HepG2 (cell line): ENCODE results near the gene CLN6. TPM values are rescaled to one million over a fixed set of nuclear protein-coding genes. Genes with fewer than 3 reads are reported as not detected.
A peak's percentile ranks its signal among the peaks of the same experiment; 100 is the strongest.

Experiments
- ATAC-seq: fragments of 200-7000 bp; cut with Tn5 transposase; 3 replicates; pipeline ENCODE4 v1.9.1; 2020; ENCODE audit warnings: mild to moderate bottlenecking, moderate library complexity
- BruUV-seq: library from RNA; stranded (reverse); fragments of 400-500 nt; replicated peaks from 2 replicates; lab custom pipeline; 2021; lab: Mats Ljungman, UMichigan
- CTCF ChIA-PET: fragments of 300-600 bp; formaldehyde crosslinking; extraction: SDS; loops from one replicate; lab custom pipeline; 2021; ENCODE audit warnings: low total read pairs, inconsistent platforms, low intra/inter-chr PET ratio; lab: Yijun Ruan, JAX
- POLR2A ChIA-PET: fragments of 350-600 bp; sonication (Branson Sonifier 250); formaldehyde crosslinking; loops from one replicate; lab custom pipeline; 2020; ENCODE audit warnings: antibody characterized with exemption, inconsistent platforms; lab: Yijun Ruan, JAX
- DNase-seq: peaks from one replicate; pipeline ENCODE4 v3.0.0-alpha.2; 2015; ENCODE audit warnings: low spot score
- FAIRE-seq: peaks from 3 replicates; lab custom pipeline; 2011; peaks lifted over from hg19 to GRCh38; lab: Jason Lieb, UNC
- H2AFZ ChIP-seq: one replicate; pipeline ENCODE4 v1.6.1; 2011; ENCODE audit warnings: low read length, inconsistent platforms
- H3K27ac ChIP-seq: fragments of 300-600 bp; 3 replicates; pipeline ENCODE4 v1.8.0; 2011; ENCODE audit warnings: mixed run types, mild to moderate bottlenecking, mixed read lengths, low read length, inconsistent platforms; ENCODE audit not compliant: insufficient read depth; ENCODE audit errors: extremely low read length
- H3K27me3 ChIP-seq, 2 experiments: fragments of 200-600 bp in 1 of 2; 2 replicates in 1 of 2; 3 replicates in 1 of 2; pipeline versions ENCODE4 v1.6.0 to v1.8.0; 2011; ENCODE audit warnings: low read length in 2 of 2, mild to moderate bottlenecking in 2 of 2, moderate library complexity in 2 of 2, inconsistent platforms in 1 of 2; ENCODE audit not compliant: insufficient read depth in 2 of 2, control insufficient read depth in 1 of 2
- H3K36me3 ChIP-seq, 2 experiments: fragments of 200-600 bp in 1 of 2; replicated peaks in 1 of 2; 2 replicates in 1 of 2; 3 replicates in 1 of 2; pipeline versions ENCODE4 v1.5.1 to v1.8.0; 2011; ENCODE audit warnings: low read length in 2 of 2, inconsistent platforms in 1 of 2; ENCODE audit not compliant: insufficient read depth in 2 of 2, control insufficient read depth in 1 of 2
- H3K4me1 ChIP-seq: 2 replicates; pipeline ENCODE4 v1.5.1; 2012; ENCODE audit warnings: low read length, inconsistent platforms; ENCODE audit not compliant: insufficient read depth
- H3K4me2 ChIP-seq: 2 replicates; pipeline ENCODE4 v1.6.0; 2011; ENCODE audit warnings: low read depth, low read length, inconsistent platforms
- H3K4me3 ChIP-seq, 3 experiments: fragments of 200-600 bp in 1 of 3; sonication (generic), shearing (Covaris generic) in 1 of 3; replicated peaks in 1 of 3; 2 replicates each; pipeline ENCODE4 v1.5.1; 2011 to 2016; ENCODE audit warnings: low read length in 3 of 3, inconsistent platforms in 2 of 3, low read depth in 2 of 3, mild to moderate bottlenecking in 2 of 3, control low read depth in 1 of 3, mixed read lengths in 1 of 3; ENCODE audit not compliant: insufficient read depth in 1 of 3
- H3K79me2 ChIP-seq: one replicate; pipeline ENCODE4 v1.6.1; 2011; ENCODE audit warnings: low read length, inconsistent platforms; ENCODE audit not compliant: insufficient read depth
- H3K9ac ChIP-seq: 2 replicates; pipeline ENCODE4 v1.6.0; 2011; ENCODE audit warnings: mild to moderate bottlenecking, low read depth, low read length, inconsistent platforms; ENCODE audit not compliant: insufficient read depth
- H3K9me3 ChIP-seq: 2 replicates; pipeline ENCODE4 v1.5.1; 2012; ENCODE audit warnings: mild to moderate bottlenecking, low read length
- H4K20me1 ChIP-seq: 2 replicates; pipeline ENCODE4 v1.6.0; 2011; ENCODE audit warnings: inconsistent platforms, mild to moderate bottlenecking, low read length, moderate library complexity; ENCODE audit not compliant: insufficient read depth
- KDM2A ChIP-seq: sonication (generic); formaldehyde crosslinking; IDR thresholded peaks from 2 replicates; pipeline ENCODE4 v1.4.0; 2020; ENCODE audit warnings: low read depth, missing genetic modification reagents, borderline replicate concordance
- NR2F1 ChIP-seq, 2 experiments: fragments of 450-650 bp in 1 of 2; formaldehyde crosslinking in 1 of 2; IDR thresholded peaks; 2 replicates each; pipeline versions ENCODE4 v1.5.0 to v1.6.1; 2016 to 2020; ENCODE audit warnings: mild to moderate bottlenecking in 1 of 2, missing compliant biosample characterization in 1 of 2, missing genetic modification reagents in 1 of 2, moderate library complexity in 1 of 2
- RAD51 ChIP-seq: fragments of 450-650 bp; IDR thresholded peaks from 2 replicates; pipeline ENCODE4 v1.6.1; 2016; ENCODE audit warnings: borderline replicate concordance
- RBM39 ChIP-seq: fragments of 200-400 bp; formaldehyde crosslinking; IDR thresholded peaks from one replicate; pipeline ENCODE4 v1.6.1; 2018; ENCODE audit warnings: antibody characterized with exemption, mild to moderate bottlenecking, low read depth, low read length; ENCODE audit not compliant: poor library complexity, severe bottlenecking
- RXRA ChIP-seq: sonication (generic); formaldehyde crosslinking; IDR thresholded peaks from 2 replicates; pipeline ENCODE4 v1.5.1; 2020; ENCODE audit warnings: missing genetic modification reagents
- ZBTB21 ChIP-seq: sonication (generic); formaldehyde crosslinking; IDR thresholded peaks from 2 replicates; pipeline ENCODE4 v1.4.0; 2020; ENCODE audit warnings: missing genetic modification reagents
- WGBS: methylation state at CpG from one replicate; pipeline ENCODE4 v1.1.6; 2017; ENCODE audit warnings: low lambda C conversion rate; 5-methylcytosine and 5-hydroxymethylcytosine counted together
- in situ Hi-C: cut with HindIII; loops from 2 replicates; pipeline ENCODE4 v1.10.0; 2017; ENCODE audit warnings: low pct_unique_long_range_greater_than_20kb; ENCODE audit not compliant: extremely low pct_ligation_motif_present
- intact Hi-C: fragments of 100-400 bp; cut with micrococcal nuclease; formaldehyde crosslinking; loops from one replicate; pipeline ENCODE4 v1.10.0; 2022; ENCODE audit not compliant: unreplicated experiment
- polyA plus RNA-seq, 8 experiments: library from polyadenylated mRNA; depleted of rRNA in 3 of 8; stranded (reverse) in 7 of 8; unstranded in 1 of 8; fragments of >200 nt; fragmentation: Illumina TruSeq in 4 of 8; extraction: Trizol in 4 of 8; gene quantifications; 2 replicates each; pipeline versions ENCODE4 v1.2.1 to v1.2.3, GENCODE V29; 2011 to 2016; ENCODE audit warnings: low read depth in 4 of 8, missing spikeins in 1 of 8, mixed read lengths in 1 of 8; ENCODE audit not compliant: insufficient read depth in 1 of 8
- total RNA-seq, 5 experiments: library from RNA; depleted of rRNA; stranded (reverse); fragments of >200 nt; fragmentation: Illumina TruSeq; extraction: Trizol; gene quantifications; 2 replicates each; pipeline ENCODE4 v1.2.3, GENCODE V29; 2016; ENCODE audit warnings: low read depth in 1 of 5
- TF ChIP-seq, protein P1 (sequence below): sonication (generic); formaldehyde crosslinking; IDR thresholded peaks from 2 replicates; pipeline ENCODE4 v1.4.0; 2020; ENCODE audit warnings: missing genetic modification reagents, mild to moderate bottlenecking, borderline replicate concordance
- TF ChIP-seq, protein P2 (sequence below): sonication (generic); formaldehyde crosslinking; IDR thresholded peaks from 2 replicates; pipeline ENCODE4 v1.8.0; 2023; ENCODE audit warnings: mild to moderate bottlenecking, missing genetic modification reagents
- TF ChIP-seq, protein P3 (sequence below): sonication (generic); formaldehyde crosslinking; IDR thresholded peaks from 2 replicates; pipeline ENCODE4 v1.4.0; 2020; ENCODE audit warnings: missing genetic modification reagents

CLN6 gene
- total and polyA plus RNA-seq, 2 of the 13 experiments (the other 11 are each of a cell fraction or from before 2014, with no cell fraction given) = 24.9 to 27.1 TPM

DNA sequence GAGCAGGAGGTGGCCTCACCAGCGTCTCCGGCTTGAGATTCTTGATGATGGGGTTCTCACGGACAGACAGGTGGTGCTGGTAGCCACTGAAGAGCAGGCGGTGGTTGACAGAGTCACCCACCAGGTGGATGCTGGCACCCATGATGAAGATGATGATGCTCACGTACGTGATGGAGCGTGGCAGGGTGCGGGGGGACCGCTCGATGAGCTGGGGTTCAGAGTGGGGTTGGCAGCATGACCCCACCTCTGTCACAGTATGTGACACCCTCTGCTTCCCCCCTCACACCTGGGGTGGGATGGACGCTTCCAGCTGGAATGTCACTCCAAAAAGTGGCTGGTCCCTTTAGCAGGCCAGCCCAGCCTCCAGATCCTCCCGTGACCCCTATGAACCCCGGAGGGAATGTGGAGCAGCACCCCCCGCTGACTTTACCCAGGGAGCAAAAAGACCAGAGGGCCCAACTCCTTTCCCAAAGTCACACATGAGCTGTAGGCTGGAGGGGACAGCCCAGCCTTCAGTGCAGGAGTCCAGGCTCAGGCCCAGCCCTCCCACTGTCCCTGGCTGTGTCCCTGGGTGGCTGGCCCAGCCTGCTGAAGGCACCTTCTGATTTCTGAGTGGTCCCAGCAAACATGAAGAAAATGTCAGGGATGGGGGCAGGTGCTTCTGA, 17.7 kb downstream of the CLN6 start:
- no peaks in the 10 kb centered on the region for H4K20me1 ChIP-seq
- peaks cover 3 to 20% of the 10 kb centered on the region in 2 experiments; a peak in 4 of 5 replicates for H3K36me3 ChIP-seq
- 90% methylated on average over 5 of the region's 14 CpGs for WGBS
- TF ChIP-seq ZBTB21 (CRISPR knock-in tag) = no peak
- TF ChIP-seq, protein P1, sequence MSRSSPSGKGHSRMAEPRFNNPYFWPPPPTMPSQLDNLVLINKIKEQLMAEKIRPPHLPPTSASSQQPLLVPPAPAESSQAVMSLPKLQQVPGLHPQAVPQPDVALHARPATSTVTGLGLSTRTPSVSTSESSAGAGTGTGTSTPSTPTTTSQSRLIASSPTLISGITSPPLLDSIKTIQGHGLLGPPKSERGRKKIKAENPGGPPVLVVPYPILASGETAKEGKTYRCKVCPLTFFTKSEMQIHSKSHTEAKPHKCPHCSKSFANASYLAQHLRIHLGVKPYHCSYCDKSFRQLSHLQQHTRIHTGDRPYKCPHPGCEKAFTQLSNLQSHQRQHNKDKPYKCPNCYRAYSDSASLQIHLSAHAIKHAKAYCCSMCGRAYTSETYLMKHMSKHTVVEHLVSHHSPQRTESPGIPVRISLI (CRISPR knock-in tag) = no peak
- H2AFZ ChIP-seq = no peak overlapping the region
- DNase-seq = no peak
- no TSS peak for BruUV-seq
- no peaks in the 10 kb centered on the region for H3K9me3 ChIP-seq
- no peak overlapping the region for H3K4me2 ChIP-seq
- no peak overlapping the region for H3K27ac ChIP-seq
- POLR2A ChIA-PET = no interaction called here
- H3K79me2 ChIP-seq = no peaks in the 10 kb centered on the region
- CTCF ChIA-PET = no interaction called here
- no peaks in the 10 kb centered on the region for H3K27me3 ChIP-seq
- no peak overlapping the region for H3K4me3 ChIP-seq
- intact Hi-C loops (no loop called here), in situ Hi-C loops (no loop called here)
- H3K4me1 ChIP-seq = no peaks in the 10 kb centered on the region
- ATAC-seq = no peak
- H3K9ac ChIP-seq = no peak overlapping the region
- no peak for FAIRE-seq

DNA sequence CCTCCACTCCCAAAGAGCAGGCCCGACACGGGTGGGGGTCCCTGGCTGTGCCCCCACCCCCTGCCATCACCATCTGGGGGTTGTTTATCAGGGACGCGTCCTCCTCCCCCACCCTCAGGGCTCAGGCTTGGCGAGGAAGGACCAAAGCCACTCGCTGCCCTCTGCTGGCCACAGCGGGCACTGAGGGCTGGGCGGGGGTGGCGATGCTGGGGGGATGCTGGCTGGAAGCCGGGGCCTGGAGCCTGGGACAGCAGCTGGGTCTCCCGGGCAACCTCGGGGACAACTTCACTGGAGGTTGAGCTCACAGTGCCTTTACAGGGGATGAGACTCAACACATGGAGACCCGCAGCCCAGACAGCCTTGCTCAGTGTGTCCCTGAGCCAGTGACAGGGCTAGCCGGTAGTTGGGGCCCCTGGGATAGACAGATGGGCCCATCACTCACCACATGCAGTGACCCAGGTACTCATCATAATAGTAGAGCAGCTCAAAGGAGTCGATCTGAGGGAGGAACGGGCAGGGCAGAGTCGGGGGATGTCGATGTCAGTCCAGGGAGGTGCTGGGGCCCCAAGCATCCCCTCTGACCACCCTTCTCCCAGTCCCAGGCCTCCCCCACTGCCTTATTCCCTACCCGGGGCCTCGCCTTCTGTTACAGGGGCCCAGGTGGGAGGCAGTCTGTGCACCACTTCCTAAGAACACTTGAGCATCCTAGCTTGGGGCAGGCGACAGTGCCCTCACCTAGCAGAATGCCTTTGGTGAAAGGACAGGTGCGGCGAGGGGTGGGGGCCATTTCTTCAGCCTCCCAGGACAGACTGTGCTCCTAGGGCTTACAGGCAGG, 18.5 kb downstream of the CLN6 start:
- Histone ChIP-seq H3K9me3 (no peaks in the 10 kb centered on the region), H3K4me3 (no peak overlapping the region), H3K9ac (no peak overlapping the region), H3K27me3 (no peaks in the 10 kb centered on the region), H3K4me2 (no peak overlapping the region), H3K36me3 (peaks cover 3 to 20% of the 10 kb centered on the region in 2 experiments; a peak in 4 of 5 replicates), H3K27ac (no peak overlapping the region), H2AFZ (no peak overlapping the region), H3K79me2 (no peaks in the 10 kb centered on the region), H4K20me1 (0 out of 2 replicates have a peak, but pooled peaks cover 1% of the 10 kb centered on the region), H3K4me1 (peaks cover 5% of the 10 kb centered on the region)
- no peak for FAIRE-seq
- CTCF ChIA-PET = interaction anchor here (1.6 kb wide), 1 partner anchor 16 kb away, joined by 9 read pairs; no protein-coding TSS in a partner anchor
- intact Hi-C loops (loop anchor here (1.0 kb wide), 1 partner anchor 16 kb away; no protein-coding TSS in a partner anchor), in situ Hi-C loops (no loop called here)
- ATAC-seq = peak; percentile 79
- 99% methylated on average over 8 of the region's 23 CpGs for WGBS
- no TSS peak for BruUV-seq
- POLR2A ChIA-PET = no interaction called here
- no peak for DNase-seq
- TF ChIP-seq, protein P2, sequence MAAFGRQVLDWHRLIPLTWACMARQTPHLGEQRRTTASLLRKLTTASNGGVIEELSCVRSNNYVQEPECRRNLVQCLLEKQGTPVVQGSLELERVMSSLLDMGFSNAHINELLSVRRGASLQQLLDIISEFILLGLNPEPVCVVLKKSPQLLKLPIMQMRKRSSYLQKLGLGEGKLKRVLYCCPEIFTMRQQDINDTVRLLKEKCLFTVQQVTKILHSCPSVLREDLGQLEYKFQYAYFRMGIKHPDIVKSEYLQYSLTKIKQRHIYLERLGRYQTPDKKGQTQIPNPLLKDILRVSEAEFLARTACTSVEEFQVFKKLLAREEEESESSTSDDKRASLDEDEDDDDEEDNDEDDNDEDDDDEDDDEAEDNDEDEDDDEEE = no peak
- peak; percentile 76 for TF ChIP-seq RBM39
- TF ChIP-seq NR2F1 (CRISPR knock-in tag; IDR thresholded peaks at IDR 0.05) = no peak
- TF ChIP-seq RXRA = peak; percentile 22; the same call in 1 of the 2 replicates
- TF ChIP-seq, protein P3, sequence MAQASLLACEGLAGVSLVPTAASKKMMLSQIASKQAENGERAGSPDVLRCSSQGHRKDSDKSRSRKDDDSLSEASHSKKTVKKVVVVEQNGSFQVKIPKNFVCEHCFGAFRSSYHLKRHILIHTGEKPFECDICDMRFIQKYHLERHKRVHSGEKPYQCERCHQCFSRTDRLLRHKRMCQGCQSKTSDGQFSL = peak; percentile 92
- 0 out of 2 replicates have a peak, but pooled peaks have one; percentile 39 for TF ChIP-seq KDM2A (CRISPR knock-in tag)
- no peak for TF ChIP-seq RAD51
